ENCODE measurements around the gene DLX2. TPM values are rescaled to one million over a fixed set of nuclear protein-coding genes. Genes with fewer than 3 reads are reported as not detected.
"Not testable (repeated sequence)": the region's sequence is repeated elsewhere in the genome, so short reads cannot be mapped to it uniquely, and the experiment has no call there.

Gene DLX2
- total and polyA plus RNA-seq, 2 donors (not counting 3 experiments of a cell fraction or from before 2014, with no cell fraction given), result not detected

- DNase-seq (ENCODE audit: low read depth, low spot score) (no peak), FAIRE-seq (no peak)
- Histone ChIP-seq H3K4me1 (ENCODE audit: control insufficient read depth, extremely low read depth, insufficient read depth, low read length) (no peaks in the 10 kb centered on the region), H3K79me2 (ENCODE audit: control insufficient read depth, insufficient read depth, low read length) (no peaks in the 10 kb centered on the region), H3K9me1 (replicated peaks; ENCODE audit: control insufficient read depth, extremely low read depth, insufficient read depth, low read length) (no peaks in the 10 kb centered on the region), H4K20me1 (replicated peaks; ENCODE audit: control insufficient read depth, extremely low read depth, insufficient read depth, low read length) (no peaks in the 10 kb centered on the region), H3K36me3 (ENCODE audit: control insufficient read depth in 2 of 2, extremely low read depth in 1 of 2, insufficient read depth in 2 of 2, low read length in 2 of 2) (no peaks in the 10 kb centered on the region), H3K27ac (ENCODE audit: insufficient read depth, low read depth, low read length) (no peak overlapping the region), H3K9ac (replicated peaks; ENCODE audit: extremely low read depth, insufficient read depth, low read length) (no peak overlapping the region), H3K27me3 (ENCODE audit: control insufficient read depth in 2 of 2, insufficient read depth in 2 of 2, low read length in 2 of 2) (no peaks in the 10 kb centered on the region), H2AFZ (ENCODE audit: low read depth, low read length) (no peak overlapping the region), H3K4me2 (ENCODE audit: insufficient read depth, low read length) (no peak overlapping the region), H3K9me3 (replicated peaks; ENCODE audit: control insufficient read depth, insufficient read depth, low read length) (no peaks in the 10 kb centered on the region), H3K4me3 (replicated peaks in 1 of 3; ENCODE audit: insufficient read depth in 1 of 3, low read depth in 1 of 3, low read length in 3 of 3) (no peak overlapping the region)
- TF ChIP-seq MAX (IDR thresholded peaks at IDR 0.05; ENCODE audit: insufficient read depth, insufficient read length), result no peak
- no peak for TF ChIP-seq POLR2A (IDR thresholded peaks at IDR 0.05; ENCODE audit: low read depth, low read length)
- no peak for TF ChIP-seq CTCF (IDR thresholded peaks at IDR 0.05; ENCODE audit: extremely low read depth in 1 of 2, insufficient read depth in 1 of 2, low read depth in 1 of 2, low read length in 2 of 2)
- no peak for TF ChIP-seq GATA2 (IDR thresholded peaks at IDR 0.05; ENCODE audit: insufficient read depth, insufficient read length, low read depth, low read length)
- no peak for TF ChIP-seq JUN (IDR thresholded peaks at IDR 0.05; ENCODE audit: borderline replicate concordance, insufficient read depth, insufficient read length, low read depth)
- TF ChIP-seq EZH2 (IDR thresholded peaks at IDR 0.05; ENCODE audit: borderline replicate concordance, low read depth, low read length, severe bottlenecking), result no peak
- no peak for TF ChIP-seq POLR2AphosphoS5 (IDR thresholded peaks at IDR 0.05; ENCODE audit: insufficient read depth, low read depth, low read length)
- TF ChIP-seq MYC (IDR thresholded peaks at IDR 0.05; ENCODE audit: low read depth, low read length), result no peak
- no peak for TF ChIP-seq FOS (IDR thresholded peaks at IDR 0.05; ENCODE audit: borderline replicate concordance, insufficient read depth, low read length)
- intact Hi-C loops (cut with micrococcal nuclease) (no loop called here), dilution Hi-C loops (cut with MboI; ENCODE audit: extremely low pct_ligation_motif_present, low sequenced_read_pairs) (no loop called here)
- POLR2A ChIA-PET, result no interaction called here
- CTCF ChIA-PET, result no interaction called here
- BruUV-seq (replicated peaks), result no TSS peak
These were observed 31.8 kb downstream of the DLX2 start for GRCh38 chr2:172070936-172071335.

GRCh38 chr2:172067905-172068304 lies 34.8 kb downstream of the DLX2 start:
- H3K4me1 ChIP-seq (ENCODE audit: control insufficient read depth, extremely low read depth, insufficient read depth, low read length); H3K79me2 ChIP-seq (ENCODE audit: control insufficient read depth, insufficient read depth, low read length); H3K27me3 ChIP-seq (ENCODE audit: control insufficient read depth in 2 of 2, insufficient read depth in 2 of 2, low read length in 2 of 2); BruUV-seq (replicated peaks); H3K4me3 ChIP-seq (replicated peaks in 1 of 3; ENCODE audit: insufficient read depth in 1 of 3, low read depth in 1 of 3, low read length in 3 of 3); H3K27ac ChIP-seq (ENCODE audit: insufficient read depth, low read depth, low read length); H2AFZ ChIP-seq (ENCODE audit: low read depth, low read length); FAIRE-seq; H3K9me3 ChIP-seq (replicated peaks; ENCODE audit: control insufficient read depth, insufficient read depth, low read length); H3K9ac ChIP-seq (replicated peaks; ENCODE audit: extremely low read depth, insufficient read depth, low read length); H3K9me1 ChIP-seq (replicated peaks; ENCODE audit: control insufficient read depth, extremely low read depth, insufficient read depth, low read length); POLR2A ChIA-PET; CTCF ChIA-PET; DNase-seq (ENCODE audit: low read depth, low spot score); H3K36me3 ChIP-seq (ENCODE audit: control insufficient read depth in 2 of 2, extremely low read depth in 1 of 2, insufficient read depth in 2 of 2, low read length in 2 of 2); H3K4me2 ChIP-seq (ENCODE audit: insufficient read depth, low read length); dilution Hi-C loops (cut with MboI; ENCODE audit: extremely low pct_ligation_motif_present, low sequenced_read_pairs); intact Hi-C loops (cut with micrococcal nuclease); H4K20me1 ChIP-seq (replicated peaks; ENCODE audit: control insufficient read depth, extremely low read depth, insufficient read depth, low read length): not testable (repeated sequence)
